HCT116 (cell line): ENCODE results near the gene FAM227B. TPM values are rescaled to one million over a fixed set of nuclear protein-coding genes. Genes with fewer than 3 reads are reported as not detected.

Experiments used
- CEBPB ChIP-seq: IDR thresholded peaks from 2 replicates; pipeline ENCODE4 v1.6.1; 2012; ENCODE audit warnings: low read depth
- CTCF ChIP-seq, 3 experiments: fragments of 200-600 bp in 1 of 3; sonication (generic) in 1 of 3; IDR thresholded peaks in 2 of 3; conservative IDR thresholded peaks in 1 of 3; 2 replicates each; pipeline ENCODE4 v1.5.1; 2012 to 2017; ENCODE audit warnings: low read depth in 2 of 3, low read length in 2 of 3, antibody characterized with exemption in 1 of 3, borderline replicate concordance in 1 of 3, control low read depth in 1 of 3, mild to moderate bottlenecking in 1 of 3, mixed read lengths in 1 of 3, mixed run types in 1 of 3, moderate library complexity in 1 of 3; ENCODE audit not compliant: insufficient read depth in 1 of 3
- ELF1 ChIP-seq: IDR thresholded peaks from 2 replicates; pipeline ENCODE4 v1.6.1; 2012; ENCODE audit warnings: low read depth, borderline replicate concordance
- EZH2phosphoT487 ChIP-seq: fragments of 200-600 bp; IDR thresholded peaks from 2 replicates; pipeline ENCODE4 v1.6.1; 2018; ENCODE audit warnings: antibody characterized with exemption, borderline replicate concordance
- FOSL1 ChIP-seq: IDR thresholded peaks from 2 replicates; pipeline ENCODE4 v1.6.1; 2012; ENCODE audit warnings: low read depth
- POLR2A ChIP-seq: IDR thresholded peaks from 2 replicates; pipeline ENCODE4 v1.7.0; 2011; ENCODE audit warnings: borderline replicate concordance; ENCODE audit not compliant: insufficient read depth, insufficient read length; ENCODE audit errors: extremely low read depth
- RAD21 ChIP-seq: IDR thresholded peaks from 2 replicates; pipeline ENCODE4 v1.6.1; 2012; ENCODE audit warnings: low read depth, mild to moderate bottlenecking
- TCF7L2 ChIP-seq: IDR thresholded peaks from 2 replicates; pipeline ENCODE4 v1.7.0; 2011; ENCODE audit warnings: borderline replicate concordance, inconsistent platforms; ENCODE audit not compliant: insufficient read depth, insufficient read length; ENCODE audit errors: extremely low read depth
- ZBTB33 ChIP-seq: IDR thresholded peaks from 2 replicates; pipeline ENCODE4 v1.6.1; 2011; ENCODE audit warnings: mild to moderate bottlenecking, low read length, moderate library complexity; ENCODE audit not compliant: insufficient replicate concordance; ENCODE audit errors: extremely low read depth
- ZFX ChIP-seq: fragments of 450-650 bp; IDR thresholded peaks from 2 replicates; pipeline ENCODE4 v1.6.1; 2017
- total RNA-seq: library from RNA; stranded (reverse); gene quantifications from one replicate; pipeline ENCODE4 v1.2.1, GENCODE V29; 2021; ENCODE audit not compliant: unreplicated experiment
- TF ChIP-seq, protein P1 (sequence below): IDR thresholded peaks from 2 replicates; pipeline ENCODE4 v1.6.1; 2012
- TF ChIP-seq, protein P2 (sequence below): IDR thresholded peaks from 2 replicates; pipeline ENCODE4 v1.6.1; 2012

Gene FAM227B
- total RNA-seq, 1 experiment from 2014 or later, result 6.9 TPM

GRCh38 chr15:49441816-49442215 is 178.8 kb downstream of the FAM227B start (continued):
- TF ChIP-seq ZBTB33 (no peak), ELF1 (no peak), CTCF (IDR thresholded peaks at IDR 0.05 in 2 of 3, conservative IDR thresholded peaks at IDR 0.05 in 1 of 3; ENCODE audit: borderline replicate concordance in 1 of 3, insufficient read depth in 1 of 3, low read depth in 2 of 3, low read length in 2 of 3) (no peak), EZH2phosphoT487 (no peak), TCF7L2 (no peak), RAD21 (no peak), CEBPB (no peak), FOSL1 (no peak), POLR2A (no peak), ZFX (no peak)
- TF ChIP-seq, protein P1, sequence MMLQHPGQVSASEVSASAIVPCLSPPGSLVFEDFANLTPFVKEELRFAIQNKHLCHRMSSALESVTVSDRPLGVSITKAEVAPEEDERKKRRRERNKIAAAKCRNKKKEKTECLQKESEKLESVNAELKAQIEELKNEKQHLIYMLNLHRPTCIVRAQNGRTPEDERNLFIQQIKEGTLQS, result no peak
- TF ChIP-seq, protein P2, sequence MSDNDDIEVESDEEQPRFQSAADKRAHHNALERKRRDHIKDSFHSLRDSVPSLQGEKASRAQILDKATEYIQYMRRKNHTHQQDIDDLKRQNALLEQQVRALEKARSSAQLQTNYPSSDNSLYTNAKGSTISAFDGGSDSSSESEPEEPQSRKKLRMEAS, result no peak
